Skeletal muscle cell (primary cell): Measurements from ENCODE around the gene PRR23A.

Experiments used
- DNase-seq: peaks from one replicate; pipeline ENCODE4 v3.0.0-alpha.2; 2010; ENCODE audit warnings: low read depth
- H3K4me3 ChIP-seq: 2 replicates; pipeline ENCODE4 v1.5.1; 2011; ENCODE audit warnings: low read depth, mild to moderate bottlenecking, control low read depth, low read length, moderate library complexity

PRR23A gene

DNA sequence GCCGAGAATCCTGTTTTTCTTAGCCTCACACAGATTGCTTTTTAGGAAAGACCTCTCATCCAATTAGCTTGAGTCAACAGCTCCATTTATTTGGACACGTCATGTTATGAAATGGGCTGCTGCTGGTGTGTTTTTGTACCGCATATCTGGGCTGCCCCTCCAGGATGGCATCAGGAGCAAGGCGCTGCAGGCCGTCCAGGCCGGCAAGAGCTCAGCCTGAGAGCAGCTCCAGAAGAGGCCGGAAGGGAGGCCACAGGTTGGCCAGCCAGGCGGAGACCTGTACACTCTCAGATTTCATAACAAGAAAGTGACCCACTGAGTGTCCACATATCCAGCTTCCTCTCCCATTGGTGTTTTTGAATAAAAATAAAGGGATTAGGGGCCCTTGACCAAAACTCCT is 30.7 kb downstream of the PRR23A start:
- no peak overlapping the region for H3K4me3 ChIP-seq
- DNase-seq, result no peak

DNA sequence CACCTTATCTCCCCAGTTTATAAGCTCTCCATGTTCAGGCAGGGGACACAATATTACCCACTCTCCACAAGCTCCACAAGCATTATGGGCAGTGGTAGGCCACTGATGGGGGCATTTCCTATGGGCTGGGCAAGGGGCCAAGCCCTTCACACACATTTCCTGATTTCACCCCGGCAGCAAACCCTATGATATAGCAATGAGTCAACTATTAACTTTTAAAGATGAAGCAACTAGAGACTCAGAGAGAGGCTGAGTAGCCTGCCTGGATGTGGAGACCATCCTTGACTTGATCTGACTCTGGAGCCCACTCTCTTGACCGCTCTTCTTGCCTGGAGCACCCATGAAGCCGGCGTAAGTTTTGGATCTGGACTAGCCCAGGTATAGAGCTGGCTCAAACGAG is 31.6 kb downstream of the PRR23A start:
- no peak overlapping the region for H3K4me3 ChIP-seq
- no peak for DNase-seq

DNA sequence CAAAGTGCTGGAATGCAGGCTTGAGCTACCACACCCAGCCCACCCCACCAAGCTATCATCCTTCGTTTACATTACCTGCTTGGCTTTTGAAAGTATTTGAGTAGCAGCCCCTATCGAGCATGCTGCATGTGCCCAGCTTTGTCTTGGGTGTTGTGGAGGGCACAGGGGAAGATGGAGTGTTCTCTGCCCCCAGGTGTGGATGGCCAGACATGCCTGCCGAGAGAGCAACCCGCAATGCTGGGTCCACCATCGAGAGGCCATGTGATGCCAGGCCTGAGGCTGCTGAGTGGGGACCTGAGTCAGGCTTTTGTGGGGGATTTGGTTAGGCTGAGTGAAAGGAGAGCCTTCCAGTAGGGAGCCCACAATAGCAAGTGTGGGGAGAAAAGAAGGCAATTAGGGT is 33.1 kb downstream of the PRR23A start:
- no peak overlapping the region for H3K4me3 ChIP-seq
- DNase-seq, result no peak

DNA sequence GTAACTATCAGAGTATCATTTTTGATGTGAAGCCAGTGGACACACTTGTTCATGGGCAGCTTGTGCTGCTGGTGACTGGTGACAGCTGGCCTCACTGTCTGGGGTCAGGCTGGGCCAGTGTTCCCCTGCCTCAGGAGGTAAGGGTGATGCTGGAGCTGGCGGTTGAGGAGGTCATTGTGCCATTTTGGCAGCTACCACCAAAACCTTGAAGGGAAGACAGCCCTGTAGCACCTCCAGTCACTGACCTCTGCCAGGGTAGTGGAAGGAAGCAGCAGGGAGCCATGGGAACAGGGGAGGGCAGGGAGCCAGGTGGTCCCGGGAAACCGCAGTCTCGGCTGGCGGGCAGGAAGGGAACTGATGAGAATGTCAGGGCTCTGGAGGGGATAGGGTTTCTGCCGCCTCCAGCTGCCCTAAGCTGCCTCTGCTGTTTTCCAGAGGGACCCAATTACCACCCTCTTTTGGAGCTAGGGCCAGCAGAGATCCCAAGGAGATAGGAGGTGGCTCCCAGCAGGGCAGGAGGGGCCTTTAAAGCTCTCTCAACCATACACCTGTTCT is 34.2 kb downstream of the PRR23A start:
- no peak for DNase-seq
- H3K4me3 ChIP-seq, result no peak overlapping the region

DNA sequence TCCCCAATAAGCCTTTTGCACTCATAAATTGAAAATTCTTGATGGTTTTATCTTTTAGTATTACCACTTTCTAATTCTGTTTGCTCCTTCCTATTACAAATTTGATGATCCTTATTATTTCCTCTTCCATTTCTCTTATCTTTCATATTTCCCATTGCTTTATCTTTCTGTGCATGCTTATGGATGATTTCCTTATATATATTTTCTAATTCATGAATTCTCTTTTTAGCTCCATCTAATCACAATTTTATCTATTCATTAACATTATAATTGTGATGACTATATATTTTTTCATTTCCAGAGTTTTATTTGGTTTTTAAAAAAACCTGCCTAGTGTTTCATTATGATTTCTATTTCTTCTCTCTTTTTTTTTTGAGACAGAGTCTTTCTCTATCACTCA is 41.1 kb downstream of the PRR23A start:
- H3K4me3 ChIP-seq, result no peak overlapping the region
- no peak for DNase-seq

DNA sequence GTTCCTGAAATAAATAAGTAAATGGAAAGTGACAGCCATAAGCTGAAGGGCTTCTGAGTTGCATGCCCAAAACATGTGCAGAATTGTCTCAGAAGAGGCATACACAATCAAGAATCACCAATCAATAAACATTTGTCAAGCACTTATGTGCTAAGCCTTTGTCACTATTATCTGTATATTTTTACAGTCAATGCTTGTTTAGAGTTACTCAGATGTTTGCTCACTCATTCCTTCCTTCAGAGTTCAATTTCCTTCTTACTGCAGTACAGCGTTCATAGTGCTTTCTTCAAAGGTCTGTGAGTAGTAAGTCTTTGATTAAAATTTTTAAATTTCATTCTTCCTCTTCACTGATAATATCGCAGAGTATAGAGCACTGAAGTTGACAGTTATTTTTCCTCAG is 41.8 kb downstream of the PRR23A start:
- no peak overlapping the region for H3K4me3 ChIP-seq
- no peak for DNase-seq

DNA sequence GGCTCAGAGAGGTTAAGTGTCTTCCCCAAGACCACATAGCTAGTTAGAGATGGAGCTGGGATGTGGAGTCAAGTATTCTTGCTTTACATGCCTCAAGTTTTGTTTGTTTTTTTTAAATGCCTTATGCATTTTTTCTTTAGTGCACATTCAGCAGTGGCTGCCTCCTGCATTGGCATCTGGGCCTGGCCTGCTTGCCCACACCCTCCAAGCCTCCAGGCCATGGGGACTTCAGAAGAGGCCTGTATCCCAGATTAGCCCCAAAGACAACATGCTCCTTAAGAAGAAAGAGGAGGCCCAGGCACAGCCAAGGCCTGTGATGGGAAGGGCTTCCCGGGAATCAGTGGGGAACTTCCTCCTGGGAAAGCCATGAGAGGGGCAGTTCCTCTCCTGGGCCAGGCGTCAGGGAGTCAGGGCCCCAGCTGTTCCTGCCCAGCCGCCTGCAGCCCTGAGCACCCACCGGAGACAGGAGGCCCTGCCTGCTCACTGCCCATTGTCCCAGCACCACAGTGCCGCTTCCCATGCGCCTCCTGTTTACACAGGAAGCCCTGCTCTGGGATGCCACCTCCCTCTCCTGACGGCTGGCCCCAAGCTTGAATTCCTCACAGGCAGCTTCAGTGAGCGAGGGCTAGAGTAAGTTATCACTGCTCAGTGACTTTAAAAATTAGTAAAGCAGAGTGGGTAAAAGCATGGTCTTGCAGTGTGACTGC is 43.1 kb downstream of the PRR23A start:
- no peak overlapping the region for H3K4me3 ChIP-seq
- DNase-seq, result no peak

DNA sequence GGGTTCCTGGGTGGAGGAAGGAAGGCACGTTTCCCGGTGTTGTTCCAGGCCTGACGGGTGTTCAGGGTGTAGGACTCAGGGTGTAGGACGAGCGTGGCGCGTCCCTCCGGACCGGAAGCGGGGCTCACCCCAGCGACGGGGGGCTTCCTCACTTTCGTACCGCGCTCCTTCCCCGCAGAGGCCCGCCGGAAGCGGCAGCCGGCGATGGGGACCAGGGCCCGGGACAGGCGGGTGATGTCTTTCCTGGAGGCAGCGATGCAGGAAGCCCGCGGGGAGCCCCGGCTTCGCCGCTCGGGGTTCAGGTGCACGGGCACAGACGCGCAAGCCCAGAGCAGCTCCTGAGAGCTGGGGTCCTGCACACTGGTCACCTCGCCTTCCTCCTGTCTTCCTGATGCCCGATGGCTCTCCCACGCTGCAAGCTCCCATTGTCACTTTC is 45.6 kb downstream of the PRR23A start:
- H3K4me3 ChIP-seq, result no peak overlapping the region
- DNase-seq, result no peak
